GM15510 (cell line): ENCODE measurements around the gene MBNL1.
A peak's percentile ranks its signal among the peaks of the same experiment; 100 is the strongest.

Source experiments
- POLR2A ChIP-seq: IDR thresholded peaks from 3 replicates; pipeline ENCODE4 v1.6.1; 2011; ENCODE audit warnings: borderline replicate concordance; ENCODE audit not compliant: insufficient read length; ENCODE audit errors: extremely low read depth

The MBNL1 gene

DNA sequence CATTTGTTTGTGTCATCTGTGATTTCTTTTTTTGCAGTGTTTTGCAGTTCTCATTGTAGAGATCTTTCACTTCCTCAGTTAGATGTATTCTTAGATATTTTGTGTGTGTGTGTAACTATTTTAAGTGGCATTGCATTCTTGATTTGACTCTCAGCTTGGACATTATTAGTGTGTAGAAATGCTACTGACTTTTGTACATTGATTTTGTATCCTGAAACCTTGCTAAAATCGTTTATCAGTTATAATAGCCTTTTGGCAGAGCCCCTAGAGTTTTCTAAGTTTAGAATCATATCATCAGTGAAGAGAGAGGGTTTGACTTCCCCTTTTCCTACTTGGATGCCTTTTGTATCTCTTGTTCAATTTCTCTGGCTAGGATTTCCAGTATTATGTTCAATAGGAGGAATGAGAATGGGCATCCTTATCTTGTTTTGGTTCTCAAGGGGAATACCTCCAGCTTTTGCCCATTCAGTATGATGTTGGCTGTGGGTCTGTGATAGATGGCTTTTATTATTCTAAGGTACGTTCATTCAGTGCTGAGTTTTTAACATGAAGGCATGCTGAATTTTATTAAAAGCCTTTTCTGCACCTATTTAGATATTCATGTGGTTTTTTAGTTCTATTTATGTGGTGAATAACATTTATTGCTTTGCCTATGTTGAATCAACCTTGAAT is 211.7 kb downstream of the MBNL1 start:
- TF ChIP-seq POLR2A, result no peak

DNA sequence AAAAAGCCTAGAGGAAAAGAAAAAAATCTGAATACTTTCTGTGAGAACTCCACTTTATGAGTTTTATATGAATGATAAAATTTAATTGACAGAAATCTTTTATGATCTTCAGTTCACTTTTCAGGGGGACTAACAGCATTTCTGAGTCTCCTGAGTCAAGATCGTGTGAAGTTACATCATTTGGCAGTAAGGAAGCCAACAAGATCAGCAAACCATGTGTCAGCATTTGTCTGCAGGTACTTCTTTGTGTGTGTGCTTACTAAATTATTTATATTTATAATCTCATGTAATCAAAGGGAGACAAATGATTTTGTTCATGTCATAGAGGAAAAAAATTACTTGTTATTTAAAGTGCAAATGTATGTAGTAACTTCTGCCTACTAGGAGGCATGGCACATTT is 217.6 kb downstream of the MBNL1 start:
- TF ChIP-seq POLR2A, result no peak

DNA sequence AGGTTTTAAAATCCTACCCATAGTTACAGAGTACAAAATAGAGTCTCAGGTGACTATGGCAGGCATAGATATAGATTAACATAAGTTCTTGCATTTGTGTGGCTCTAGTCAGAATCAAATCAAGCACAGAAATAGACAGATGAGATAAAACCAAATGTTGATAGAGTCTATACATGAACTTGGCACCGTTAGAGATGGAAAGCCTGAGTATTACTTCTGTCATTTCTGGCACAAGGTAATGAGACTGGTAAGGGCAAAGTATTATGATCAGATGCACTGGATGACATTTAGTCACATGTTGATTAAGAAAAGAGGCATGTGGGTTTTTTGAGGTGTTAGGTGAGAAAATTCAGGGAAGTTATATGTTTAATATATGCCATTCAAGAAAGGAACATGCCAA is 219.7 kb downstream of the MBNL1 start:
- TF ChIP-seq POLR2A, result no peak

DNA sequence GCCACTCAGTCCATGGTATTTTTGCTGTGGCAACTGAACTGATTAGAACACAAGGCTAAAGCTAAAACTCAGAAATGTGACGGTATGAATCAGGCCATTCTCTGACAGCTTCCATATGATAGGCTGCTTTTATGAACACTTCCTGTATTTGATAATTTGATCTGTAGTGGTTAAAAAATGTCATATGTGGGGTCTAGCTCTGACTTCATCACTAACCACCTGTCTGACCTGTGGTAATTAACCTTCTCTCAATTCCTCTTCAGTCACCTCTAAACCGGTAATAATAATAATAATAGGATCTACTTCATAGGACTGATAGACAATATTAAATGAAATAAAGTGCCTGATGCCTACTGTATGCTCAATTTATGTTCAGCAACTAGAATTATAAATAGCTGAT is 223.2 kb downstream of the MBNL1 start:
- no peak for TF ChIP-seq POLR2A

DNA sequence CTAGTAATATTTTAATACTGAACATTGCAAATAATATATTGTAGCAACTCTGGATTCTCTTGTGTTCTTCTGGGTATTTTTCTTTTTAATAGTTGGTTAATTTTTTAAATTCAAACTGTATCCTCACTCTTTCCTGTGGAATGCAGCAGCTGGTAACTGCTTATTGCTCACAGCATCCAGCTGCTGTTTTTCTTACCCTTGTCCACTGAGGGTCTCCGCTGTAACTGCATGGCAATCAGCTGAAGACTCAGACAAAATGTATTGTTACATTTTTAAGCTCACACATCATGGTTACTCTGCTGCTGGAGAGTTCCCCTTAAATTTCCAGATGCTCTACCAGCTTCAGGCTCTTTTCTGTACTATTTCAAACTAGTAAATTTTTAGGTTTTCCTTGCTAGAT is 227.6 kb downstream of the MBNL1 start:
- TF ChIP-seq POLR2A, result no peak

DNA sequence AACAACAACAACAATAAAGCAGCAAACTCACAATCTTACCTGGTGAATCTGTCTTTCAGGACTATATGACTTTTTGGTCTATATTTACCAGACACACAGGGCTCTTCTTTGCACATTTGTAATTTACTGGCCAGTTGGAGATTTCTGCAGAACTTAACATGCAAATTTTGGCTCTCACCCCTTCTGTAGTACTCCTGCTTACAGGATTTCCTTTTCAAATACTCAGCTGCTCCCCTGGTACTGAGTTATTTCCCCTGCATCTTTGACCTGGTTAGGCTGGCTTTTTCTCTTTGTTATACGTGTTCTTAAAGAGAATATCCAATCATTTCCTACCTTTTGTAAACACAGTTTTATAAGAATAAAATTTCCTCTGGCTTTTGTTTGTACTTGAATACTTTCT is 228.0 kb downstream of the MBNL1 start:
- no peak for TF ChIP-seq POLR2A

DNA sequence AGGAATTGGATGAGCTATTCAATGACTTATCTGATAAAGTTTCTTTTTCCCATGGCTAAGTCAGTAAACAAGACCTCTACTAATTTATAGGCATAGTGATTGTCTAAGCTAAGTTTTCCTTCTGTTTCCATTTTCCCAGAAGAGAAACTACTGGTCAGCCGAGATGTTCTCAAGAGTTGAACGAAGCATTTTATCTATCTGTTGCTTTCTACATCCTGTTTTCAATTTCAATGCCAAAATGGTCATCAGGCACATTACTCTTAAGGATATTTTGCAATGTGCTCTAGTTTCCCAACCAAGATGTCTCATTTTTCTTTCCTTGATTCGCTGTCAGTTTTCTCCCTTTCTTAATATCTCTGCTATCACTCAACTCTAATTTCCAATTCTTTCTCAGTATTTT is 228.7 kb downstream of the MBNL1 start:
- no peak for TF ChIP-seq POLR2A

DNA sequence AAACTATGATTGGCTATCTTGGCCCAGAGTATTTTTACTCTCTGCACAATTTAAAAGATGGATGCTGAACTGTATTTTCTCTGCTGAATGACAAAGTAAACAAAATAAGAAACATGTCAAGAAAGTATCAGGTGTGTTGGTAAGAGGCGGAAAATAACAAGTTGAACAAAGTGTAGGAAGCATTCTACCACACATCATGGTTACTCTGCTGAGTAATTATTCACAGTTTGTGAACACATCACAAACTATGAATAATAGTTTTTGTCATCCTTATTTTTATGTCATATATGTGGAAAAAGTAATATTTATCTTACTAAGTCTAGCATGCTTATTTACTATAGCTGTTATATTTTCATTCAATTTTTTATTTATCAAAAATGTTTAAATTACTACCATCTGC is 229.2 kb downstream of the MBNL1 start:
- no peak for TF ChIP-seq POLR2A

DNA sequence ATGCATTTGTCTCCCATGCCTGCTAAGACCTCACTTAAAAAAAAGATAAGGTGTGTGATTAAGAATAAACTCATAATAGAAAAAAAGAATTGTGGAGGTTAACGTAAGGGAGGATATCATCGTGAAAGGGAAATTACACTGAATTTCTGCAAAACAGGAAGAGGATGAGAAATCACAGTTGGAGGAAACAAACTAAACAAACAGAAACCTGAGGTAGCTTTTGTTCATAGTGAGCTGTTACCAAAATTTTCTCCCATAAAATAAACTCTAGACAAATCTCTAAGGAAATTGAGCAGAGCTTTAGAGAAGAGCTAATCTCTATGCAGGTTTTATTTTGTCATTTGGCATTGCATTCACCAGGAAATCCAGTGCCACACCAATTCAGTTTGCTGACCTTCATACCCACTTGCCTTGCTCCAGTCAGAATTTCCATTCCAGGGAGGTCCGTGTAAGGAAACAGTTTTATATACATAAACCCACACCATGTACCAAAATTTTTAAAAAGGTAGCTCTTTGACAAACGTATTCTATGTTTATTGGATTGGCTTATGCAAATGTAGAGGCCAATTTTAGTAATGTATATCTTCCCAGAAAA is 231.2 kb downstream of the MBNL1 start:
- no peak for TF ChIP-seq POLR2A

DNA sequence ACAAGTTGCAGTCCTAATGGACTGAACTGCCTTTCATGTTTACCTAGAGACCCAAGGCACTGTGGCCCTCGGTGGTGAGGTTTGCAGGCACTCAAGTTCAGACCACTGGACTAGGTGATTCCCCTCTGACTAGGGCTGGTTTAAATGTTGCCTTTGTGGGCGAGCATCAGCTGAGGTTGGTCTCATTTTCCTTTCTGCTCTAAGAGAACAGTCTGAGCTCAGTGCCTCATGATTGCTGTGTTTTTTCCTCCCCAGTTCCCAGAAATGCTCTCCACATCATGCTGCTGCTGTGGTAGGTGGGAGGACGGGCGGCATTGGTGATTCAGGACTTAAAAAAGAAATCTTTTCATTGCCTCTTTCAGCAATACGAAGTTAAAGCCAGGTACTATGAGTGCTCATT is 237.2 kb downstream of the MBNL1 start:
- peak; percentile 41 for TF ChIP-seq POLR2A

DNA sequence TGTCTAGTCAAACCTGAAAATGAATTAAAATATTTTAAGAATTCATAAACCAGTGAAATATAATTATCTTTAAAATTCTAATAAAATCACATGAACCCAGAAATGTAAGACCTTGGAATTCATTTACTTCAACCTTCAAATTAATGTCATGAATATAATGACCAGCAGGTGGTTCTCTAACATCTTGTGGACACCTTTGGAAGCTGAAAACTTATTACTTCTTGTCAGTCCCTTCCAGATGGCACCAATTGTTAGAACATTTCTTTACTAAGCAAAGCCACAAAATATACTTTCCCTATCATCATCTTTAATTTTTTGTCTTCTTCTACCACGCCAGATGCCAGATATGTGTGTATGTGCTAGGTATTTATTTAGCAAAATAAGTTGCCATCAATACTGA is 240.0 kb downstream of the MBNL1 start:
- no peak for TF ChIP-seq POLR2A

DNA sequence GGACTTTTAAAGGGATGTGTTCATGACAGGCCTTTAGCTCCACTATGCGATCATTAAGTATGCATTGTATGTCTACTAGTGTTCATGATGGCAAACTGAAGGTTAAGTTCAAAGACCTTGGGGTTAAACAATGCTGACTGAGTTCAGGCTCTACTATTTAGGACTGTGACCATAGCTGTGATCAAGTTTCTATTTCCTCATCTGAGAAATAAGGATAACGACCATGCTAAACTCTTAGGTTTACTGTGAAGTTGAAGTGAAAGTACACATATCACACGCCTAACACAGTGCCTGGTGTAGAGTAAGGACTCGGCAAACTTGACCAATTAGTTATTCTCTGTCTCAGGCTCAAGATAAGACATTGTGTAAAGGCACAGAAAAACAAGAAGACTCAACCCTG is 243.2 kb downstream of the MBNL1 start:
- no peak for TF ChIP-seq POLR2A

DNA sequence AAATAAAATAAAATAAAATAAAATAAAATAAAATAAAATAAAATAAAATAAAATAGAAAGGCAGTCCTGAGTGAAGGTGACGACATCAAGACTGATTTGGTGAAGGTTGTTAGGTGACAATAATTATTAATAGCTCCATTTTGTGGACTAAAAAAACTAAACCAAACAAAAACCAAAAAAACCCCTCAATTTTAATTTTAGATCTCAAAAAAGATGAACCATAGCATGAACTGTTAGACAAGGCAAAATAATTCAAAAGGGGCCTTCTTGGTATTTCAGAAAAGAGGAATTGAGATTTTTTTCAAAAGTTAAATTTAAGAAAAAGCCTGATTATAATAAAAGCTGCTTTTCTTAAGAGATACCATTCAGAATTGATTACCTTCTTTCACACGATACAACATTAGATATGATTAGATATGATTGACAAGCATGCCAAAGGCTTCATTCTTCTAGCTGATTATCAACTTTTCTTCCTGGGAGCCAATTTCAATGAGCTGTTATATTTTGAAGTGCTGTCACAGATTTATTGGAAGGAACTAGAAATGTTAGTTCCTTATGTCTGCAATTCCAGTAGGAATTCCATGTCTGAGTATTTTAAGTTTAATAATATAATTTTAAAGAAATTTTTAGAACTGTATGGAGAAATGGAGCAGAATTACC is 244.7 kb downstream of the MBNL1 start:
- TF ChIP-seq POLR2A, result no peak
